HFFc6 (cell line): ENCODE data around the gene SLK. TPM values are rescaled to one million over a fixed set of nuclear protein-coding genes. Genes with fewer than 3 reads are reported as not detected.

Experiments
- DNase-seq: peaks from one replicate; pipeline ENCODE4 v3.0.0-alpha.2; 2018
- H3K27ac Mint-ChIP-seq: 2 replicates; pipeline ENCODE4 v1.8.0; 2020; ENCODE audit warnings: mild to moderate bottlenecking, mixed read lengths
- H3K27me3 Mint-ChIP-seq: 2 replicates; pipeline ENCODE4 v1.8.0; 2021; ENCODE audit warnings: mild to moderate bottlenecking, moderate library complexity, mixed read lengths; ENCODE audit not compliant: insufficient read depth
- H3K36me3 Mint-ChIP-seq: 2 replicates; pipeline ENCODE4 v1.8.0; 2021; ENCODE audit warnings: low read depth, mixed read lengths
- H3K4me1 Mint-ChIP-seq: 2 replicates; pipeline ENCODE4 v1.8.0; 2020; ENCODE audit warnings: low read depth, mixed read lengths
- H3K4me3 Mint-ChIP-seq: 2 replicates; pipeline ENCODE4 v1.8.0; 2020; ENCODE audit warnings: mild to moderate bottlenecking, moderate library complexity, mixed read lengths
- H3K9me3 Mint-ChIP-seq: 2 replicates; pipeline ENCODE4 v1.8.0; 2020; ENCODE audit warnings: mild to moderate bottlenecking, mixed read lengths
- long read RNA-seq: library from polyadenylated mRNA; unstranded; transcript quantifications from one replicate; pipeline ENCODE4 v2.0.0, GENCODE V29; 2019
- total RNA-seq, 6 experiments: library from RNA; stranded (reverse); fragmentation: NEBNext Ultra II Directional; extraction: Animal tissue kit (Norgen Biotek cat#: 25700); gene quantifications; 2 replicates in 1 of 6; 3 replicates in 5 of 6; pipeline ENCODE4 v1.2.3, GENCODE V29; 2021
- TF ChIP-seq, protein P1 (sequence below): fragments of 200-600 bp; sonication (generic); IDR thresholded peaks from 2 replicates; pipeline ENCODE4 v1.5.0; 2021; ENCODE audit warnings: antibody characterized with exemption, mild to moderate bottlenecking

SLK gene
- total RNA-seq, result 10 to 100 TPM; 21.6 to 29.9 (median 27.3) TPM
- long read RNA-seq, partial matches to known transcripts, result 6 of 11 reads
- long read RNA-seq, other reads (novel, unspliced or antisense), result 5 of 11 reads

DNA sequence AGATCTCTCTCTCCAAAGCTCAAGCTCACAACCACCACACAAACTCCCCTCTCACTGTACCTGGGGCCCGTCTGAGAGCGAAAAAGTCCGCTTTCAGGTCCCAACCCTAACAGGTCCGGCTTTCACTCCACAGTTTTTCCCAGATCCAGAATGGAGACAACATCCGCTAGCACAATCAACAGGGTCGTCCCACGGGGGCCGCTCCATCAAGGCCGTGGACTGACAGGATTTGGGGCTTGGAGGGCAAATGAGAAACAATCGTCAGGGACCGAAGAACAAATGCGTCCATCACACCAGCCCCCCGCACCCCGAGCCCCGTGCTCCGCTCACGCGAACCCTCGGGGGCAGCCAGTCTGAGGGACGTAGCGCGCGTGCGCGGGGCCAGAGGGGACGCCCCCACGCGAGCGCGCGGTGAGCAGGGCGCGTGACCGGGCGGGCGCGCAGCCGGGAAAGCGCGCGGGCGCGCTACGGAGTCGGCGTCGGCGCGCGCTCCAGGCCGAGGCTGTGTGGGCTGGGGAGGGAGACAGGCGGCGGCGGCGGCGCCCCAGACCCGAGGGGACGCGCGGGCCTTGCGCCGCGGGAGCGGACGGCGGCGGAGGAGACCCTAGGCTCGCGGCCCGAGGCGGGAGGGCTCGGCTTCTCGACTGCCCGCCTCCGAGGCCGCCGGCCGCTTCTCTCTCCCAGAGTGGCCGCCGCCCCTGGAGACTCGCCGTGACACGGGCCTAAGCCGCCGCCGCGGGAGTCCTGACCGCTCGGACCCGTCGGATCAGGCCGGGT lies at the start of gene SLK:
TSS of gene SLK (plus strand) at position 470 of the 777 bp plus-strand sequence. CDS start 606 bp downstream, outside the sequence.
- H3K36me3 Mint-ChIP-seq, result no peaks in the 10 kb centered on the region
- H3K4me1 Mint-ChIP-seq, result peaks cover 37% of the 10 kb centered on the region
- TF ChIP-seq, protein P1, sequence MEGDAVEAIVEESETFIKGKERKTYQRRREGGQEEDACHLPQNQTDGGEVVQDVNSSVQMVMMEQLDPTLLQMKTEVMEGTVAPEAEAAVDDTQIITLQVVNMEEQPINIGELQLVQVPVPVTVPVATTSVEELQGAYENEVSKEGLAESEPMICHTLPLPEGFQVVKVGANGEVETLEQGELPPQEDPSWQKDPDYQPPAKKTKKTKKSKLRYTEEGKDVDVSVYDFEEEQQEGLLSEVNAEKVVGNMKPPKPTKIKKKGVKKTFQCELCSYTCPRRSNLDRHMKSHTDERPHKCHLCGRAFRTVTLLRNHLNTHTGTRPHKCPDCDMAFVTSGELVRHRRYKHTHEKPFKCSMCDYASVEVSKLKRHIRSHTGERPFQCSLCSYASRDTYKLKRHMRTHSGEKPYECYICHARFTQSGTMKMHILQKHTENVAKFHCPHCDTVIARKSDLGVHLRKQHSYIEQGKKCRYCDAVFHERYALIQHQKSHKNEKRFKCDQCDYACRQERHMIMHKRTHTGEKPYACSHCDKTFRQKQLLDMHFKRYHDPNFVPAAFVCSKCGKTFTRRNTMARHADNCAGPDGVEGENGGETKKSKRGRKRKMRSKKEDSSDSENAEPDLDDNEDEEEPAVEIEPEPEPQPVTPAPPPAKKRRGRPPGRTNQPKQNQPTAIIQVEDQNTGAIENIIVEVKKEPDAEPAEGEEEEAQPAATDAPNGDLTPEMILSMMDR, result no peak
- H3K9me3 Mint-ChIP-seq, result no peaks in the 10 kb centered on the region
- peak within 1 kb of the TSS; percentile 100 for H3K4me3 Mint-ChIP-seq
- DNase-seq, result peak; percentile 66
- H3K27ac Mint-ChIP-seq, result peak within 1 kb of the TSS; percentile 94
- H3K27me3 Mint-ChIP-seq, result peaks cover 3% of the 10 kb centered on the region; the same call in 1 of the 2 replicates

GRCh38 chr10:103917302-103918052 lies 49.5 kb upstream of the SLK start:
- H3K4me1 Mint-ChIP-seq, result peaks cover 35% of the 10 kb centered on the region
- H3K4me3 Mint-ChIP-seq, result peak overlapping the region; percentile 99
- peaks cover 23% of the 10 kb centered on the region for H3K36me3 Mint-ChIP-seq
- H3K27ac Mint-ChIP-seq, result peak overlapping the region; percentile 98
- no peaks in the 10 kb centered on the region for H3K27me3 Mint-ChIP-seq
- TF ChIP-seq, protein P1, result no peak
- peaks cover 9% of the 10 kb centered on the region for H3K9me3 Mint-ChIP-seq
- DNase-seq, result no peak

DNA sequence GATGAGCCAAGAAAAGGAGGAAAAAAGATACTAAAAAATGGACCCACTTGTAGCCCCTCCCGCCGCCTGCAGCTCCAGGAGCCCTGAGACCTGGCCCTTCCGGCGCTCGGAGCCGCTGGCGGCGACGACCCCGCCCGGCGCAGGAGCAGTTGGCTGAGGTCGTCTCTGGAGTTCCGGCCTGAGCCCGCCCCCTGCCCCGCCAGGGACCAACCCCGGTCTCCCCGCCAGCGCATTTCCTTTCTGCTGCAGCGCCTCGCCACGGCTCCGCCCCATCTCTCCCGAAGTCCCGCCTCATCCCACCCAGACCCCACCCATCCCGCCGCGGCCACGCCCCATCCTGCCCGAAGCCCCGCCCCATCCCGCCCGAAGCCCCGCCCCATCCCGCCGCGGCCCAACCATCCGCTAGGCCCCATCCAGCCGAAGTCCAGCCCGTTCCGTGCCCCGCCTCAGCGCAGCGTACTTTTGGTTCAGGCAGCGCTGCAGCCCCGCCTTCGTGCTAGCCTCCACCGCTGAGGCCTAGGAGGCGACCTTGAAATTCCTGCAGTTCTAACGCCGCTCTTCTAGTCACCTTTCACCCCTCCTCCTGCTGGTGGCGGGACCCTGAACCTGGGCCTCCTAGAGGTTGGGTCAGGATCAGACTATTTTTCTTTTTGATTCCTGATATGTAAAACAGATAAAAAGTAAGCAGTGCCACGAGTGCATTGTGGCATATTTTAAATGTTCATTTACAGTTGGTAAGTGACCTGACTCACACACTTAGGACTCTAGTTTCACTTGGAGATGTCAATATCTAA lies 48.7 kb upstream of the SLK start, which contains the start of gene STN1:
TSS of gene STN1 (minus strand) at position 132 of the 794 bp plus-strand sequence. CDS start 590 bp downstream, outside the sequence.
- peaks cover 16% of the 10 kb centered on the region for H3K36me3 Mint-ChIP-seq
- TF ChIP-seq, protein P1, result peak; percentile 45
- H3K9me3 Mint-ChIP-seq, result peaks cover 9% of the 10 kb centered on the region
- H3K4me1 Mint-ChIP-seq, result peaks cover 35% of the 10 kb centered on the region
- peak within 1 kb of the TSS; percentile 98 for H3K27ac Mint-ChIP-seq
- no peaks in the 10 kb centered on the region for H3K27me3 Mint-ChIP-seq
- peak; percentile 96 for DNase-seq
- peak within 1 kb of the TSS; percentile 99 for H3K4me3 Mint-ChIP-seq

DNA sequence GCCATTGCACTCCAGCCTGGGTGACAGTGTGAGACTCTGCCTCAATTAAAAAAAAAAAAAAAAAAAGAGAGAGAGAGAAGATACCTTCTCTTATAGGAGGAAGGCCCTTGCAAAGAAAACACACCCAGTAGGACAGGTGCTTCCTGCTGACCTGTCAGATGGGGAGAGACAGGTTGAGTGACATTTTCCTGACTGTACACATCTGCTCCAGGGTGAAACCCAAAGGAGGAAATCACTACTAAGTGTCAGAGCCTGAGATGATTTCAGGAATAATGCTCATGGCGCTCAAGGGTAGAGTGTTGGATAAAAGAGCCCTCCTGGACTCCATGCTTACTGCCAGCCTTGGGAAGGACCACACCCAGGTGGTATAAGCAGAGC lies 47.3 kb upstream of the SLK start:
- no peak for DNase-seq
- H3K4me1 Mint-ChIP-seq, result peaks cover 35% of the 10 kb centered on the region
- no peak overlapping the region for H3K27ac Mint-ChIP-seq
- H3K36me3 Mint-ChIP-seq, result peaks cover 13% of the 10 kb centered on the region
- no peaks in the 10 kb centered on the region for H3K27me3 Mint-ChIP-seq
- TF ChIP-seq, protein P1, result no peak
- H3K9me3 Mint-ChIP-seq, result peaks cover 9% of the 10 kb centered on the region
- H3K4me3 Mint-ChIP-seq, result no peak overlapping the region

GRCh38 chr10:103921248-103921647 lies 45.7 kb upstream of the SLK start:
- H3K27me3 Mint-ChIP-seq, result peaks cover 2% of the 10 kb centered on the region; the same call in 1 of the 2 replicates
- peaks cover 22% of the 10 kb centered on the region for H3K4me1 Mint-ChIP-seq
- TF ChIP-seq, protein P1, result no peak
- no peaks in the 10 kb centered on the region for H3K9me3 Mint-ChIP-seq
- DNase-seq, result no peak
- H3K4me3 Mint-ChIP-seq, result no peak overlapping the region
- no peak overlapping the region for H3K27ac Mint-ChIP-seq
- H3K36me3 Mint-ChIP-seq, result no peaks in the 10 kb centered on the region; the same call in 1 of the 2 replicates
